HK-2 (cell line): ENCODE measurements around the gene DBT.
"Not testable (repeated sequence)": the region's sequence is repeated elsewhere in the genome, so short reads cannot be mapped to it uniquely, and the experiment has no call there.

ENCODE experiments used
- DNase-seq: peaks from one replicate; pipeline ENCODE4 v3.0.0-alpha.2; 2018; ENCODE audit not compliant: unreplicated experiment

The DBT gene

GRCh38 chr1:100249537-100250257 is at the start of gene DBT:
Gene DBT, minus strand, starts transcription at chr1:100249834. Its CDS starts 14 bp downstream, at chr1:100249820.
- DNase-seq, result peak; percentile 92

- DNase-seq, result no peak
Observed at GRCh38 chr1:100298512-100298911, 48.9 kb upstream of the DBT start.

GRCh38 chr1:100296997-100297396 is 47.4 kb upstream of the DBT start:
- not testable (repeated sequence) for DNase-seq

DNA sequence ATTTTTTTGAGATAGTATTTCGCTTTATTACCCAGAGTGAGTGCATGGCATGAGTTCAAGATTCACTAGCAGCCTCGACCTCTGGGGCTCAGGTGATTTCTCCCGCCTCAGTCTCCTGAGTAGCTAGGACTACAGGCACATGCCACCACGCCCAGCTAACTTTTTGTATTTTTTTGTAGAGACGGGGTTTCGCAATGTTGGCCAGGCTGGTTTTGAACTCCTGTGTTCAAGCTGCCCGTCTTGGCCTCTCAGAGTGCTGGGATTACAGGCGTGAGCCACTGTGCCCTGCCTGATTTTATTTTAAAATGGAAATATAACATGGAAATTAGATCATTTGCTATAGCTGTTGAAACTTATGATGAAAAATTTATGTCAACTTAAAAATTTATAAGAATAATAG is 46.5 kb upstream of the DBT start:
- DNase-seq, result no peak

DNA sequence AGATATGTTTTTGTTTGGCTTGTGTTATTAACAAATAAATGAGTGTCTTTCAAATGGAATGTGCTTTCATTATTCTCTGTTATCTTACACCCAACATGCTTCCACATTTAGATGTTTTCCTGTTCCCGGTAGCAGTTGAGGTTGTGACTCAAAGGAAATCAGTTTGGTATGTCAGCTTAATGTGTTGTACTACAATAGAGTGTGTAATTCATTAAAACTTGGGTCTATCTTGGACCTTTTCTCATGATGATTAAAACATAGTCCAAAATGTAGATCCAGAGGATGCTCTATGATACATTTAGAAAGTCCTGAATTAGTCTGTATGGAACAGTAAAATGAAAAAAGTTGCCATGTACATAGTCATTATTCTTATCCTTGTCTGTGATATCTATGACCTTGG is 43.1 kb upstream of the DBT start:
- no peak for DNase-seq

GRCh38 chr1:100290291-100290690 is 40.7 kb upstream of the DBT start:
- no peak for DNase-seq

DNA sequence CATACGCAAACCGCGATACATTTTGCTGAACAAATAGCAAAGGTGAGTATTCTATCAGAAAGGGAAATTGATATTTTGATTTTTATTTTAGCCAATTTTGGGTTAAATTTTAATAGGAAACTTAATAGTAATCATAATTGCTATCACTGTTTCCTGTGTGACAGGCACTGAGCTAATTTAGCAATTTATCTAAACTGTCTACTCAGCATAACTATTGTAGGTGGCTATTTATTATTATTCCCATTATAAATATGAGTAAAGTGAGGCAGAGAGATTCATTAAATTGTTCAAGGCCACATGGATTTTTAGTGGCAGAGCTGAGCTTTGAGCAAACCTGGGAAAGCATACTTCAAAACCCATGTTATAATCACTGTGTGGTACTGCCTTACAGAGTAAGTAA is 37.5 kb upstream of the DBT start:
- no peak for DNase-seq

DNA sequence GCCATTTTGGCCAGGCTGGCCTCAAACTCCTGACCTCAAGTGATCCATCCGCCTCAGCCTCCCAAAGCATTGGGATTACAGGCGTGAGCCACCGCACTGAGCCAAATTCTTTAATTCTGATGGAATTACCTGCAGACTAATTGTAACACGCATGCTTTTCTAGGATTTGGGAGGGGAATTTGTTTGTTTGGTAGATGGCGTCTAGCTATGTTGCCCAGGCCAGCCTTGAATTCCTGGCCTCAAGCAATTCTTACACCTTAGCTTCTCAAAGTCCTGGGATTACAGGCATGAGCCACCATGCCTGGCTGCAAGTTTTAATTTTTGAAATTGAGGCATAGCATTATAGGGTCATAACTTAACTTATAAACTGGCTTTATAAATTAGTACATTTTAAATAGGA is 35.0 kb upstream of the DBT start:
- no peak for DNase-seq

DNA sequence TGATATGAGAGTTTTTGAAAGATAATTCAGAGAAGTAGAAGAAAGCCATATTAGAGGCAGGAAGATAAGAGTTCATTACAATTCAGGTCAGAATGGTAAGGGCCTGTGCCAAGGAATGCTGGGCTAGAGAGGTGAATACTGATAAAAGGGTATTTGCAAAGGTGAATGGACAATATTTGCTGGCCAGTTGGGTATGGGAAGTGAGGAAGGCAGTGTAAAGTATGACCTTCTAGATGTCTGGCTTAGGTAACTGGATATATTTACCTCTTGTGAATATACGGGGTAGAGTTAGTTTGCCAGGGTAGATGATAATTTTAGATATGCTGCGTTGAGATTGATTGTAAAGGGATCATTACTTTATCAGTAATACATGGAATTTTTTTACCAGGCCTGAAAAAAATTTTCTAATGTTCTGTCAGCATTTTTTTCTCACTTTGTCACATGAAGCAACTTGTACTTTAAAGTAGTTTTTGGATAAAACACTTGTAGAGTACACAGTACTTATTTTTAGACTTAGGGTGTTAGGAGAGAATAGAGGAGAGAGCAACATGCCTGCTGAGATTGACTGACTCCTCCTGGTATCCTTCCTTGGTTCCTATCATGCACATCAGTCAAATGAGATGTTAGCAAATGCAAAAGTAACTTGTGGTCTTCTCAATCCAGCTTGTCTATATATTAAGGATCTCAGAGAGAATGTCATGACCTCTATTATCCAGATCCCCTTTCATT is 30.5 kb upstream of the DBT start:
- DNase-seq, result no peak

DNA sequence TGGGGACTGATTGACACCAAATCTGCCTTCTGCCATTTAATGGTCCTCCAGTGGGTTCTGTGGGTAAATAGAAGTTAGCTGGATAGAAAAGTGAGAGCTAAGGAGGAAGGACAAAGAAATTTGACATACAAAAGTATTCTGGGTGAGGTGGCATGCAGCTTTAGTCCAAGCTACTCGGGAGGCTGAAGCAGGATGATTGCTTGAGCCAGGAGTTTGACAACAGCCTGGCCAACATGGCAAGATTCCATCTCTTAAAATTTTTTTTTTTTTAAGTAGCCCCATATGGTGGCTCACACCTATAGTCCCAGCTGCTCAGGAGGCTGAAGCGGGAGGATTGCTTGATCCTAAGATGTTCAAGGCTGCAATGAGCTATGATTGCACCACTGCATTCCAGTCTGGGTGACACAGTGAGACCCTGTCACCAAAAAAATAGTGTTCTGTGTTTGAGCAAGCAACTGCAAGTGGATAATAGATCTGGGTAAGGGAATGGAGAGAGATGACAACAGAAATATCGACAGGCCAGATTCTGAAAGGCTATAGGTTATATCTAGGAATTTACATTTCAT is 29.8 kb upstream of the DBT start:
- no peak for DNase-seq

DNA sequence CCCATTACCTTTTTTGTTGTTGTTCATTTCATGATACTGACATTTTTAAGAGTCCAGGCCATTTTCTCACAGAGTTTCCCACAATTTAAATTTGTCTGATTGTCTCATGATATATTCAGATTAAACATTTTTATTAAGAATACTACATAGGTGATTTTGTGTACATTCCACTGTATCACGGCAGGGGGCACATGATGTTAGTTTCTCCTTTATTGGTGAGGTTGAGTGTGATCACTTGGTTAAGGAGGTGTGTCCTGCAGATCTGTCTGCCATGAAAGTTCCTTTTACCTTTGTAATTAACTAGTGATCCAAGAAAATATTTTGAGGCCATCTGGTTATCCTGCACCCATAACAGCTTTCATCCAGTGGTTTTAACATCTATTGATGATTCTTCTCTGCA is 28.2 kb upstream of the DBT start:
- no peak for DNase-seq

- no peak for DNase-seq
Observed at GRCh38 chr1:100268202-100268601, 18.6 kb upstream of the DBT start.

GRCh38 chr1:100267284-100267683 is 17.6 kb upstream of the DBT start:
- no peak for DNase-seq

GRCh38 chr1:100266741-100267140 is 17.1 kb upstream of the DBT start:
- DNase-seq, result no peak

GRCh38 chr1:100265931-100266740 is 16.5 kb upstream of the DBT start, which contains the start of gene RTCA:
Gene RTCA, plus strand, starts transcription at chr1:100266216. Its CDS starts 160 bp downstream, at chr1:100266376.
- DNase-seq, result peak; percentile 95

- DNase-seq, result no peak
Observed at GRCh38 chr1:100265562-100265930, 15.9 kb upstream of the DBT start.

DNA sequence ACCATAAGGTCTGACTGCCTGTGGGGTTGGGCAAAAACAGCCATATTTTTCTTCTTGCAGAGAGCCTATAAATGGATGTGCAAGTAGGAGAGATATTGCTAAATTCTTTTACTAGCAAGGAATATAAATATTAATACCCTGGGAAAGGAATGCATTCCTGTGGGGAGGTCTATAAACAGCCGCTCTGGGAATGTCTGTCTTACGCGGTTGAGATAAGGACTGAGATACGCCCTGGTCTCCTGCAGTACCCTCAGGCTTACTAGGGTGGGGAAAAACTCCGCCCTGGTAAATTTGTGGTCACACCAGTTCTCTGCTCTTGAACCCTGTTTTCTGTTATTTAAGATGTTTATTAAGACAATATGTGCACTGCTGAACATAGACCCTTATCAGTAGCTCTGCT is 14.4 kb upstream of the DBT start:
- DNase-seq, result not testable (repeated sequence)

GRCh38 chr1:100261686-100262085 is 12.1 kb upstream of the DBT start:
- no peak for DNase-seq

GRCh38 chr1:100258427-100258826 is 8.8 kb upstream of the DBT start:
- DNase-seq, result not testable (repeated sequence)

DNA sequence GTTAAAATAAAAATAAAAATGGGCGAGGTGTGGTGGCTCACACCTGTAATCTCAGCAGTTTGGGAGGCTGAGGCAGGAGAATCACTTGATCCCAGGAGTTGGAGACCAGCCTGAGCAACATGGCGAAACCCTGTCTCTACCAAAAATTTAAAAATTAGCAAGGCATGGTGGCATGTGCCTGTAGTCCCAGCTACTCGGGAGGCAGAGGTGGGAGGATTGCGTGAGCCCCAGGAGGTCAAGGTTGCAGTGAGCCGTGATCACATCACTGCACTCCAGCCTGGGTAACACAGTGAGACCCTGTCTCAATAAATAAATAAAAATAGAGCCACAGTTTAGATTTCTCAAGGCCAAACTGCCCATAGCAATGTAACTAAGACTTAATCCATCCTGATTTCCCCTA is 6.6 kb upstream of the DBT start:
- not testable (repeated sequence) for DNase-seq

DNA sequence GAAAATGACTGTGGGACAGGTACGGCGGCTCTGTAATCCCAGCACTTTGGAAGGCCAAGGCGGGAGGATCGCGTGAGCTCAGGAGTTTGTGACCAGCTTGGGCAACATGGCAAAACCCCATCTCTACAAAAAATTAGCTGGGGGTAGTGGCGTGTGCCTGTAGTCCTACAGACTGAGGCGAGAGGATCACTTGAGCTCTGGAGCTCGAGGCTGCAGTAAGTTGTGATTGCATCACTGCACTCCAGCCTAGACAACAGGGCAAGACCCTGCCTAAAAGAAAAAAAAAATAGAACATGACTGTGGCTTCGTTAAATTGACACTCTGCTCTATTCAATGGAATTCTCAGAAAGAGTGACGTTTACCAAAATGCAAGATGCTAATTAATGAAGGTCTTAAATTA is 3.9 kb upstream of the DBT start:
- no peak for DNase-seq

DNA sequence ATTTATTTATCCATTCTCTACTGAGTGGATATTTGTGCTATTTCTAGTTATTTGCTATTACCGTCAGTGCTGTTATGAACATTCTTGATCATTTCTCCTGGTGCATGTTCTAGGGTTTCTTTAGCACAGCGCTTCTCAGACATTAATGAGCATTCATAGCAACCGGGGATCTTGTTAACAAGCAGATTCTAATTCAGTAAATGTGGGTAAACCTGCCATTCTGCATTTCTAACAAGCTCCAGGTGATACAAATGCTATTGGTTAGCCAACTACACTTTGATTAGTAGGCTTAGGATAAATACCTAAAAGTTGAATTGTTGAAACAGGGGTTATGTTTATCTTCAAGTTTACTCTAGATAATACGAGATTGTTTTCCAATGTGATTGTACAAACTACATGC is 3.3 kb upstream of the DBT start:
- DNase-seq, result no peak
